BLaER1 treated with 17β-estradiol and CSF1 and Interleukin-3, amounts not matched to agents 10 nM and 100 nM (cell line): Measurements from ENCODE around the gene TTYH2.

Experiments used
- H3K27ac ChIP-seq, 11 experiments: shearing (Covaris generic); formaldehyde crosslinking; 2 replicates each; pipeline ENCODE4 v1.8.1; 2022
- H3K27me3 ChIP-seq, 11 experiments: shearing (Covaris generic); formaldehyde crosslinking; 2 replicates each; pipeline ENCODE4 v1.8.1; 2022
- H3K36me3 ChIP-seq, 11 experiments: shearing (Covaris generic); formaldehyde crosslinking; 2 replicates each; pipeline ENCODE4 v1.8.1; 2022
- H3K4me1 ChIP-seq, 10 experiments: shearing (Covaris generic); formaldehyde crosslinking; 2 replicates each; pipeline ENCODE4 v1.8.1; 2022
- H3K4me2 ChIP-seq, 11 experiments: shearing (Covaris generic); formaldehyde crosslinking; 2 replicates each; pipeline ENCODE4 v1.8.1; 2022
- H3K4me3 ChIP-seq, 10 experiments: shearing (Covaris generic); formaldehyde crosslinking; 2 replicates each; pipeline ENCODE4 v1.8.1; 2022
- H3K9ac ChIP-seq, 11 experiments: shearing (Covaris generic); formaldehyde crosslinking; 2 replicates each; pipeline ENCODE4 v1.8.1; 2022
- H3K9me3 ChIP-seq, 11 experiments: shearing (Covaris generic); formaldehyde crosslinking; replicated peaks in 1 of 11; 2 replicates each; pipeline ENCODE4 v1.8.1; 2022
- H4K20me1 ChIP-seq, 11 experiments: shearing (Covaris generic); formaldehyde crosslinking; 2 replicates each; pipeline ENCODE4 v1.8.1; 2022
- Cebpa-rat ChIP-seq, 11 experiments: shearing (Covaris generic); IDR thresholded peaks; 2 replicates each; pipeline ENCODE4 v1.8.1; 2022

TTYH2 gene

GRCh38 chr17:74307984-74308773, 94.8 kb downstream of the TTYH2 start:
- H3K4me1 ChIP-seq, result peaks cover 60 to 79% (median 70%) of the 10 kb centered on the region in 10 experiments
- H3K36me3 ChIP-seq, result peaks cover 0 to 7% (median 0%) of the 10 kb centered on the region in 11 experiments; a peak in 1 of 22 replicates
- H3K4me2 ChIP-seq, result peak overlapping the region; percentile 52 to 93 (median 79)
- no peak for TF ChIP-seq Cebpa-rat (IDR thresholded peaks at IDR 0.05)
- H3K27ac ChIP-seq, result peak overlapping the region in 9 of 11 experiments; percentile 18 to 96 (median 92); a peak in 17 of 22 replicates
- H3K9ac ChIP-seq, result peak overlapping the region in 8 of 11 experiments; percentile 3 to 57 (median 43); a peak in 12 of 22 replicates
- H4K20me1 ChIP-seq, result no peaks in the 10 kb centered on the region
- H3K4me3 ChIP-seq, result no peak overlapping the region
- H3K9me3 ChIP-seq, result peaks cover 6 to 17% (median 10%) of the 10 kb centered on the region in 11 experiments; a peak in 21 of 22 replicates
- H3K27me3 ChIP-seq, result no peaks in the 10 kb centered on the region

GRCh38 chr17:74309902-74310301, 96.5 kb downstream of the TTYH2 start:
- Histone ChIP-seq H3K27me3 (no peaks in the 10 kb centered on the region), H4K20me1 (no peaks in the 10 kb centered on the region), H3K36me3 (peaks cover 0 to 7% (median 0%) of the 10 kb centered on the region in 11 experiments; a peak in 1 of 22 replicates), H3K27ac (peak overlapping the region in 6 of 11 experiments; percentile 13 to 50 (median 24); a peak in 5 of 22 replicates), H3K9ac (peak overlapping the region in 6 of 11 experiments; percentile 9 to 42 (median 34); a peak in 5 of 22 replicates), H3K4me1 (peaks cover 43 to 74% (median 63%) of the 10 kb centered on the region in 10 experiments), H3K9me3 (peaks cover 6 to 23% (median 12%) of the 10 kb centered on the region in 11 experiments; a peak in 21 of 22 replicates), H3K4me3 (no peak overlapping the region), H3K4me2 (peak overlapping the region; percentile 63 to 93 (median 79))
- no peak for TF ChIP-seq Cebpa-rat (IDR thresholded peaks at IDR 0.05)
